Type B pancreatic cell (in vitro differentiated cells): ENCODE data around the gene TOPORS. TPM values are rescaled to one million over a fixed set of nuclear protein-coding genes. Genes with fewer than 3 reads are reported as not detected.
"Not testable (repeated sequence)": the region's sequence is repeated elsewhere in the genome, so short reads cannot be mapped to it uniquely, and the experiment has no call there.

Experiments used
- DNase-seq: peaks from one replicate; pipeline ENCODE4 v3.0.0; 2021; ENCODE audit warnings: mixed read lengths; ENCODE audit not compliant: unreplicated experiment; ENCODE audit errors: extremely low spot score
- H3K27ac Mint-ChIP-seq: 2 replicates; pipeline ENCODE4 v1.8.0; 2021; ENCODE audit warnings: mild to moderate bottlenecking, mixed read lengths
- H3K27me3 Mint-ChIP-seq: 2 replicates; pipeline ENCODE4 v1.8.0; 2021; ENCODE audit warnings: mixed read lengths
- H3K36me3 Mint-ChIP-seq: 2 replicates; pipeline ENCODE4 v1.8.0; 2021; ENCODE audit warnings: mixed read lengths
- H3K4me1 Mint-ChIP-seq: one replicate; pipeline ENCODE4 v1.8.0; 2021; ENCODE audit warnings: mixed read lengths; ENCODE audit not compliant: unreplicated experiment
- H3K4me3 Mint-ChIP-seq: 2 replicates; pipeline ENCODE4 v1.8.0; 2021; ENCODE audit warnings: mild to moderate bottlenecking, mixed read lengths
- H3K9me3 Mint-ChIP-seq: 2 replicates; pipeline ENCODE4 v1.8.0; 2021; ENCODE audit warnings: mixed read lengths
- CTCF ChIP-seq: fragments of 200-600 bp; sonication (generic); conservative IDR thresholded peaks from 2 replicates; pipeline ENCODE4 v1.5.0; 2021; ENCODE audit warnings: antibody characterized with exemption, mild to moderate bottlenecking
- total RNA-seq: library from RNA; stranded (reverse); gene quantifications from 2 replicates; pipeline ENCODE4 v1.2.1, GENCODE V29; 2021; ENCODE audit warnings: low replicate concordance

Gene TOPORS
- total RNA-seq, 1 donor from 2014 or later: 18.4 TPM

GRCh38 chr9:32526707-32527048 is 25.7 kb downstream of the TOPORS start:
- peaks cover 5% of the 10 kb centered on the region for H3K9me3 Mint-ChIP-seq
- no peak for TF ChIP-seq CTCF
- H3K27me3 Mint-ChIP-seq: no peaks in the 10 kb centered on the region
- DNase-seq: no peak
- peaks cover 22% of the 10 kb centered on the region for H3K36me3 Mint-ChIP-seq
- peak overlapping the region; percentile 94 for H3K4me3 Mint-ChIP-seq
- H3K27ac Mint-ChIP-seq: peak overlapping the region; percentile 90
- H3K4me1 Mint-ChIP-seq: peaks cover 10% of the 10 kb centered on the region

- peaks cover 10% of the 10 kb centered on the region for H3K4me1 Mint-ChIP-seq
- peak; percentile 70 for TF ChIP-seq CTCF
- peak within 1 kb of the TSS; percentile 94 for H3K4me3 Mint-ChIP-seq
- H3K27ac Mint-ChIP-seq: peak within 1 kb of the TSS; percentile 90
- H3K9me3 Mint-ChIP-seq: peaks cover 5% of the 10 kb centered on the region
- DNase-seq: peak; percentile 82
- no peaks in the 10 kb centered on the region for H3K27me3 Mint-ChIP-seq
- peaks cover 19% of the 10 kb centered on the region for H3K36me3 Mint-ChIP-seq
Observed at GRCh38 chr9:32526041-32526706, 26.2 kb downstream of the TOPORS start, which contains the start of gene RIGI. TSS of gene RIGI (minus strand) at chr9:32526196. CDS start at chr9:32526166, 30 bp downstream.

GRCh38 chr9:32525709-32526030 is 26.7 kb downstream of the TOPORS start:
- no peak for DNase-seq
- peaks cover 14% of the 10 kb centered on the region for H3K36me3 Mint-ChIP-seq
- TF ChIP-seq CTCF: no peak
- peaks cover 10% of the 10 kb centered on the region for H3K4me1 Mint-ChIP-seq
- peak overlapping the region; percentile 90 for H3K27ac Mint-ChIP-seq
- peaks cover 5% of the 10 kb centered on the region for H3K9me3 Mint-ChIP-seq
- no peaks in the 10 kb centered on the region for H3K27me3 Mint-ChIP-seq
- H3K4me3 Mint-ChIP-seq: peak overlapping the region; percentile 94

- peaks cover 5% of the 10 kb centered on the region for H3K9me3 Mint-ChIP-seq
Observed at GRCh38 chr9:32524892-32525708, 27.3 kb downstream of the TOPORS start.

GRCh38 chr9:32524558-32524891 is 27.9 kb downstream of the TOPORS start:
- DNase-seq, H3K4me1 Mint-ChIP-seq, H3K27me3 Mint-ChIP-seq, H3K27ac Mint-ChIP-seq, H3K9me3 Mint-ChIP-seq: not testable (repeated sequence)
- Mint-ChIP-seq H3K4me3 (peak overlapping the region; percentile 94), H3K36me3 (peaks cover 14% of the 10 kb centered on the region)

More at GRCh38 chr9:32524892-32525708, 27.3 kb downstream of the TOPORS start:
- peaks cover 14% of the 10 kb centered on the region for H3K36me3 Mint-ChIP-seq
- no peak for DNase-seq
- peaks cover 10% of the 10 kb centered on the region for H3K4me1 Mint-ChIP-seq
- peak overlapping the region; percentile 94 for H3K4me3 Mint-ChIP-seq
- no peaks in the 10 kb centered on the region for H3K27me3 Mint-ChIP-seq
- no peak for TF ChIP-seq CTCF
- H3K27ac Mint-ChIP-seq: peak overlapping the region; percentile 90

GRCh38 chr9:32523910-32524309 is 28.5 kb downstream of the TOPORS start:
- H3K4me1 Mint-ChIP-seq: peaks cover 10% of the 10 kb centered on the region
- no peak overlapping the region for H3K27ac Mint-ChIP-seq
- DNase-seq: no peak
- no peak overlapping the region for H3K4me3 Mint-ChIP-seq
- H3K27me3 Mint-ChIP-seq: no peaks in the 10 kb centered on the region
- H3K36me3 Mint-ChIP-seq: peaks cover 14% of the 10 kb centered on the region
- no peak for TF ChIP-seq CTCF
- H3K9me3 Mint-ChIP-seq: peaks cover 5% of the 10 kb centered on the region
